ENCODE measurements around the gene MORN1. TPM values are rescaled to one million over a fixed set of nuclear protein-coding genes. Genes with fewer than 3 reads are reported as not detected.

MORN1 gene
- total and polyA plus RNA-seq, 2 experiments from 2014 or later = 4.8 to 11.1 TPM

- TF ChIP-seq JUNB (IDR thresholded peaks at IDR 0.05; ENCODE audit: unreplicated experiment) (no peak), ZNF331 (CRISPR knock-in tag; IDR thresholded peaks at IDR 0.05; ENCODE audit: low read depth) (no peak), ZNF114 (CRISPR knock-in tag; IDR thresholded peaks at IDR 0.05) (no peak), ZNF462 (CRISPR knock-in tag; IDR thresholded peaks at IDR 0.05) (no peak), EZH2phosphoT487 (IDR thresholded peaks at IDR 0.05; ENCODE audit: unreplicated experiment) (no peak), ETS1 (IDR thresholded peaks at IDR 0.05) (no peak)
Observed at GRCh38 chr1:2322065-2322571, 69.2 kb downstream of the MORN1 start (continued).

GRCh38 chr1:2320760-2321667 is 70.3 kb downstream of the MORN1 start:
- Histone ChIP-seq H3K27me3 (ENCODE audit: insufficient read depth) (no peaks in the 10 kb centered on the region), H3K4me3 (no peak overlapping the region), H3K79me2 (replicated peaks; ENCODE audit: insufficient read depth) (no peaks in the 10 kb centered on the region), H3F3A (replicated peaks; ENCODE audit: low read depth) (no peaks in the 10 kb centered on the region), H4K20me1 (replicated peaks; ENCODE audit: insufficient read depth) (no peaks in the 10 kb centered on the region), H3K4me1 (ENCODE audit: insufficient read depth) (peaks cover 4% of the 10 kb centered on the region; the same call in 1 of the 2 replicates), H3K27ac (ENCODE audit: low read depth) (no peak overlapping the region), H3K36me3 (ENCODE audit: insufficient read depth) (no peaks in the 10 kb centered on the region), H3K9me2 (ENCODE audit: insufficient read depth) (no peaks in the 10 kb centered on the region), H2AFZ (no peak overlapping the region), H3K4me2 (no peak overlapping the region)
- peaks cover 6% of the 10 kb centered on the region for H3K4me1 Mint-ChIP-seq
- H3K27ac Mint-ChIP-seq = no peak overlapping the region
- ATAC-seq = no peak
- no peaks in the 10 kb centered on the region; the same call in 2 of the 3 replicates for H3K9me3 Mint-ChIP-seq
- DNase-seq (ENCODE audit: low spot score) = no peak
- peaks cover 7% of the 10 kb centered on the region for H3K27me3 Mint-ChIP-seq (ENCODE audit: insufficient read depth, low read depth, poor library complexity)
- H3K36me3 Mint-ChIP-seq (ENCODE audit: low read depth) = no peaks in the 10 kb centered on the region; the same call in 2 of the 3 replicates
- H3K4me3 Mint-ChIP-seq = no peak overlapping the region
- TF ChIP-seq EZH2phosphoT487 (IDR thresholded peaks at IDR 0.05; ENCODE audit: unreplicated experiment) (no peak), JUNB (IDR thresholded peaks at IDR 0.05; ENCODE audit: unreplicated experiment) (no peak), ZNF331 (CRISPR knock-in tag; IDR thresholded peaks at IDR 0.05; ENCODE audit: low read depth) (no peak), ZNF114 (CRISPR knock-in tag; IDR thresholded peaks at IDR 0.05) (no peak), CREB1 (CRISPR knock-in tag; IDR thresholded peaks at IDR 0.05; ENCODE audit: low read depth) (no peak)

All from GM23338 (cell line).